NCI-H2029 treated with DMSO at 0.1 percent for 48 hours (cell line): ENCODE measurements around the gene TEKTIP1.
"Not testable (repeated sequence)": the region's sequence is repeated elsewhere in the genome, so short reads cannot be mapped to it uniquely, and the experiment has no call there.

Experiments used
- DNase-seq: peaks from one replicate; lab custom pipeline; 2025; lab: John Stamatoyannopoulos, UW

TEKTIP1 gene

GRCh38 chr19:3523361-3524077, 15.5 kb upstream of the TEKTIP1 start:
- no peak for DNase-seq

DNA sequence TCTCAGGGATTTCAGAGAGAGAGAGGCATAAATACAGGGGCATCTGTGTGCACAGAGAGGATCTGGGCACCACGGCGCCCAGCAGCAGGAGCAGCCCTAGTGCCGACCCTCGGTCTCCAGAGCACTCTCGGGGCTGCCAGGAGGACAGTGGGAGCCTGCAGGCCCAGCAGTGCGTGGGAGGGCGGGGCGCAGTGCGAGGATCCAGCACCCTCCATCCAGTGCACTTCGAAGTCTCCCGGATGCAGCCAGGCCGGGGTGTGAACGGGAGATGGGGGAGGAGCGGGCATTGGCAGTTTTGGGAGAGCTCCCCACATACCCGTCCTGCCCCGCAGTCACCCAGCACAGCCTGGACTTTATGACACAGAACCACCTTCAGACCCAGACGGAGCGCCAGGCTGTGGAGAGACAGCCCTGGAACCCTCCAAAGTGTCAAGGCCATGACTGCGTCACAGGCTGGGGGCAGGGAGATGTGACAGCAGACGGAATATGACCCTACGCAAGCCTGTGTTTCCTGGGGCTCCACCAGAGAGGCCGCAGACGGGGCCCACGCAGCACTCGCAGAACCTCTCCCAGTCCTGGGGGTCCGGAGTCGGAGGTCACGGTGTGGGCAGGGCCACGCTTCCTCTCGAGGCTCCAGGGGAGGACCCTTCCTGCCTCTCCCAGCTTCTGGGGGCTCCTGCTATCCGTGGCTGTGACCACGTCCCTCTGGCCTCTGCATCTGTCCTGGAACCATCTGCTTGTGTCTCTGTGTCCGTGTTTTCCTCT, 14.7 kb upstream of the TEKTIP1 start:
- DNase-seq, result no peak

- no peak for DNase-seq
Observed at GRCh38 chr19:3524904-3525451, 14.0 kb upstream of the TEKTIP1 start.

- DNase-seq, result no peak
Observed at GRCh38 chr19:3526507-3527237, 12.3 kb upstream of the TEKTIP1 start.

DNA sequence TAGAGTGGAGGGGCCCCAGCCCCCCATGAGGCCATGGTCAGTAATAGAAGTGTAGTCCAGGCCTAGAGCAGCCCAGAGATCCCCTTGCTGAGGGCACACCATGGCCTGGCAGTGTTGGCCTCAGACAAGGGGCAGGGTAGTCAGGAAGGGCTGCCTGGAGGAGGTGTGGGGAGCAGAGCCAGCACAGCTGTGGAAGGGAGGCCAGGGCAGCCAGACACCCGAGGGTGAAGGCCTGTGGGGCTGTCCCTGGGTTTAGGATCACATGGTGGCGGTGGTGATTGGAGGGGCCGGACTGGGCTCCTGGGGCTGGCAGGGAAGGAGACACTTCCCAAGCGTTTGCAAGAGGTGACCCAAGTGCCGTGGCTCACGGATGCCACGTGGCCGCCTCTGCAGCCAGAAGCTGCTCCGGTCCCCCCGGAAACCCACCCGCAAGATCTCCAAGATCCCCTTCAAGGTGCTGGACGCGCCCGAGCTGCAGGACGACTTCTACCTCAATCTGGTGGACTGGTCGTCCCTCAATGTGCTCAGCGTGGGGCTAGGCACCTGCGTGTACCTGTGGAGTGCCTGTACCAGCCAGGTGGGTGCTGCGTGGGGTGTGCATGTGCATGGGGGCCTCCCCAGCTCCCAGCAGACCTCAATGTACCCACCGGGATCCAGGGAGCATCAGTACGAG, 11.6 kb upstream of the TEKTIP1 start:
- no peak for DNase-seq

GRCh38 chr19:3528080-3528479, 10.9 kb upstream of the TEKTIP1 start:
- DNase-seq, result no peak

GRCh38 chr19:3528539-3529211, 10.3 kb upstream of the TEKTIP1 start:
- DNase-seq, result no peak

GRCh38 chr19:3529299-3529698, 9.7 kb upstream of the TEKTIP1 start:
- DNase-seq, result not testable (repeated sequence)

DNA sequence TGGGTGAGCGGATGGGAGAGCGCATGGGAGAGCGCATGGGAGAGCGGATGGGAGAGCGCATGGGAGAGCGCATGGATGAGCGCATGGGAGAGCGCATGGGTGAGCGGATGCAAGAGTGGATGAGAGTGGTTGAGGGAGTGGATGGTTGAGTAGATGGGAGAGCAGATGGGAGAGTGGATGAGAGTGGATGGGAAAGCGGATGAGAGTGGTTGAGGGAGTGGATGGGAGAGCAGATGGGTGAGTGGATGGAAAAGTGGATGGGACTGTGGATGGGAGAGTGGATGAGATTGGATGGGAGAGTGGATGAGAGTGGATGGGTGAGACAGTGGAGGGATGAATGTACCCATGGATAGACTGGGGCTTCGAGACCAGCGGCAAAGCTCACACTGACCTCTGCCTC, 8.6 kb upstream of the TEKTIP1 start:
- no peak for DNase-seq

DNA sequence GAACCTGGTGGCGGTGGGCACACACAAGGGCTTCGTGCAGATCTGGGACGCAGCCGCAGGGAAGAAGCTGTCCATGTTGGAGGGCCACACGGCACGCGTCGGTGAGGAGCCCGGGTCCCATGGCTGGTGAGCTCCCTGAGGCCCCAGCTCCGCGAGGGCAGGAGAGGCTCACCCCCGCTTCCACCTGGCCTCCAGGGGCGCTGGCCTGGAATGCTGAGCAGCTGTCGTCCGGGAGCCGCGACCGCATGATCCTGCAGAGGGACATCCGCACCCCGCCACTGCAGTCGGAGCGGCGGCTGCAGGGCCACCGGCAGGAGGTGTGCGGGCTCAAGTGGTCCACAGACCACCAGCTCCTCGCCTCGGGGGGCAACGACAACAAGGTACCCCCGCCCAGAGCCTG, 7.3 kb upstream of the TEKTIP1 start:
- no peak for DNase-seq

DNA sequence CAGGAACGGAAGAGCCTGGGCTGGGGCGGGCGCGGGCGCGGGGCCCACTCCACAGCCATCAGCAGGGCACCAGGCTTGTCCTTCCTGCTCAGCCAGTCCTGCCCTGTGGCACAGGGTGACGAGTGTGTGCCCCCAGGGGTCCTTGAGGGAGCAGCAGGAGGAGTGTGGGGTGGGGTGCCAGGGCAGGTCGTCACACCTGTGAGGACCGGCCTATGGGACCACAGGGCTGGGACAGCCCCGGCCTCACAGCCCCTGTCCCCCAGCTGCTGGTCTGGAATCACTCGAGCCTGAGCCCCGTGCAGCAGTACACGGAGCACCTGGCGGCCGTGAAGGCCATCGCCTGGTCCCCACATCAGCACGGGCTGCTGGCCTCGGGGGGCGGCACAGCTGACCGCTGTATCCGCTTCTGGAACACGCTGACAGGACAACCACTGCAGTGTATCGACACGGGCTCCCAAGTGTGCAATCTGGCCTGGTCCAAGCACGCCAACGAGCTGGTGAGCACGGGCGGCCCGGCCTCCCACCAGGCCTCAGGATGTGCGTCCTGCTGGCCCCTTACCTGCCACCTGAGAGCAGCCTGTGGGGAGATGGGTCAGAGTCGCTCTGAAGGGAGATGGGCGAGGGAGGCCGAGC, 6.7 kb upstream of the TEKTIP1 start:
- DNase-seq, result no peak

- DNase-seq, result no peak
Observed at GRCh38 chr19:3533033-3533432, 5.9 kb upstream of the TEKTIP1 start.

DNA sequence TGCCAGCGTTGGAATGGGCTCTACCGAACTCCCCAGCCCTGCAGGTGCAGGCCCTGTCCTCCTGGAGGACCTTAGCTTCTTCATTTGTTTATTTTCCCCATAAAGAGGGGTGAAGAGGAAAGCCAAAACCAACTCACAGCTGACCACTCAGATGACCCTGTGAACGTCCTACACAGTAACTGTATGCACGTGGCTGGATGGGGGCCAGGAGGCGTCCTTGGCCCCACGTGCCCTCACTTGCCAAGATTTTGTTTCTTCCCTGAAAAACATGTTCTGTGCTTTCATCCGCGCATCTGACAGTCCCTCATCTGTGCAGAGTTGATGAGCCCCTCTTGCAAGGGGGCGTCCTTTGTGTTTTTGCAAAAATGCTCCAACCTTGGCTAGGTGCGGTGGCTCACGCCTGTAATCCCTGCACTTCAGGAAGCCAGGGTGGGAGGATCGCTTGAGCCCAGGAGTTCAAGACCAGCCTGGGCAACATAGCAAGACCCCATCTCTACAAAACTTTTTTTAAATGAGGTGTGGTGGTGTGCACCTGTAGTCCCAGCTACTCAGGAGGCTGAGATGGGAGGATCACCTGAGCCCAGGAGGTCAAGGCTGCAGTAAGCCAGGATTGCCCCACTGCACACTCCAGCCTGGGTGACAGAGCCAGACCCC, 5.3 kb upstream of the TEKTIP1 start:
- DNase-seq, result no peak

DNA sequence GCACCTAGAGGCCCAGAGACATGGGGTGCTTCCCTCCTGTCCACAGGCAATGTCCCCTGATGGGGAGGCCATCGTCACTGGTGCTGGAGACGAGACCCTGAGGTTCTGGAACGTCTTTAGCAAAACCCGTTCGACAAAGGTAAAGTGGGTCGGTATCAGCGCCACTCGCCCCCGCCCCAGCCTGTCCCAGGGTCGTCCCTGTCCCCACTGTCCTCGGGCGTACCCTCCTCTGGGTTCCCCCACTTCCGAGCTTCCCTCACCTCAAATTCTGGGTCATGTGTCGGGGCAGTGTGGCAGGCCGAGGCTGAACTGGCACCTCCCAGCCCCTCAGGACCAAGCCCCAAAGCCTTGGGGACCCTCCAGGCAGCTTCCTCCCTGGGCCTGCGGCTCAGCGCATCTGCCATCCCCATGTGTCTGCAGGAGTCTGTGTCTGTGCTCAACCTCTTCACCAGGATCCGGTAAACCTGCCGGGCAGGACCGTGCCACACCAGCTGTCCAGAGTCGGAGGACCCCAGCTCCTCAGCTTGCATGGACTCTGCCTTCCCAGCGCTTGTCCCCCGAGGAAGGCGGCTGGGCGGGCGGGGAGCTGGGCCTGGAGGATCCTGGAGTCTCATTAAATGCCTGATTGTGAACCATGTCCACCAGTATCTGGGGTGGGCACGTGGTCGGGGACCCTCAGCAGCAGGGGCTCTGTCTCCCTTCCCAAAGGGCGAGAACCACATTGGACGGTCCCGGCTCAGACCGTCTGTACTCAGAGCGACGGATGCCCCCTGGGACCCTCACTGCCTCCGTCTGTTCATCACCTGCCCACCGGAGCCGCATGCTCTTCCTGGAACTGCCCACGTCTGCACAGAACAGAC, 4.4 kb upstream of the TEKTIP1 start:
- DNase-seq, result no peak

DNA sequence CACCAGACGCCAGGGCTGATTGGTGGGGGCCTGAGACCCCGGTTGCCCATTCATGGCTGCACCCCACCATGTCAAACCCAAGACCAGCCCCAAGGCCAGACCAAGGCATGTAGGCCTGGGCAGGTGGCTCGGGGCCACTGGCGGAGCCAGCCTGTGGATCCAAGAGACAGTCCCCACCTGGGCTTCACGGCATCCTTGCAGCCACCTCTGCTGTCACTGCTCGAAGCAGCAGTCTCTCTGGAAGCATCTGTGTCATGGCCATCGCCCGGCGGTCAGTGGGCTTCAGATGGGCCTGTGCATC, 3.8 kb upstream of the TEKTIP1 start:
- no peak for DNase-seq

DNA sequence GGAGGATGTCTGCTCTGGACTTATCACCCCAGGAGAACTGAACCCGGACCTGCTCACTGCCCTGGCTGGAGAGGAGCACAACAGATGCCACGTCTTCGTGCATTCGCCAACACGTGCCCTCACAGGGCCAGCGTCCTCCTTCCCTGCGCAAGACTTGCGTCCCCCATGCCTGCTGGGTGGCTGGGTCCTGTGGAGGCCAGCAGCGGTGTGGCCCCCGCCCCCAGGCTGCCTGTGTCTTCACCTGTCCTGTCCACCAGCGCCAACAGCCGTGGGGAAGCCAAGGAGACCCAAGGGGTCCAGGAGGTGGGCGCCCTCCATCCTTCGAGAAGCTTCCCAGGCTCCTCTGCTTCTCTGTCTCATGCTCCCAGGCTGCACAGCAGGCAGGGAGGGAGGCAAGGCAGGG, 3.4 kb upstream of the TEKTIP1 start:
- no peak for DNase-seq

DNA sequence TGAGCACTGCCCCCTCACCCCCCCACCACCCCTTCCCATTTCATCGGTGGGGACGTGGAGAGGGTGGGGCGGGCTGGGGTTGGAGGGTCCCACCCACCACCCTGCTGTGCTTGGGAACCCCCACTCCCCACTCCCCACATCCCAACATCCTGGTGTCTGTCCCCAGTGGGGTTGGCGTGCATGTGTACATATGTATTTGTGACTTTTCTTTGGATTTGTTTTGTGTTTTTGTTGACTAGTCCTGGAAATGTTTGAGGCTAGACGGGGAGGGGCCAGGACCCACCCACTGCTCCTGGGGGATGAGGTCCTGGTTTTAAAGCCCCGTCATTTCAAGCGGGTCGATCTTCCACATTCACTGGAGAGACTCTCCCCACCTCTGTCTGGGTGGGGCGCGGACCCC, 3.0 kb upstream of the TEKTIP1 start:
- no peak for DNase-seq

GRCh38 chr19:3536429-3537100, 2.4 kb upstream of the TEKTIP1 start:
- DNase-seq, result no peak

DNA sequence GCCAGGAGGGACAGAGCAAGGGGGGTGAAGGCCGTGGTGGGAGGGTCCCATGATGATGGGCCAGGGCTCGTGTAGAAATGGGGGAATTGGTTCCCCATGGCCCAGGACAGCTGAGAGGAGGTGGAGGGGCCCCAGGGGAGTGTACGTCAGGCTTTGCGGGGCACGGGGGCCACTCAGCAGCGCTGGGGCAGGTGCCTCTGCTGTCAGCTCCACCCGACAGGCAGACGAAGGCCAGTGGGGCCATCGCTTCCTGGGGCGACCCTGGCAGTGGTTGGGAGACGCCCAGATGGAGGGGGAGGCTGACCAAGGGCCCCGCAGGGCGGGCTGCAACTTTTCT, 1.9 kb upstream of the TEKTIP1 start:
- no peak for DNase-seq
